GM20000 (cell line): ENCODE data around the gene BBS9.

ENCODE experiments used
- DNase-seq: peaks from one replicate; pipeline ENCODE4 v3.0.0; 2012; ENCODE audit warnings: low spot score
- CTCF ChIP-seq: IDR thresholded peaks from 2 replicates; pipeline ENCODE4 v1.5.1; 2012; ENCODE audit warnings: mild to moderate bottlenecking, control low read depth; ENCODE audit errors: extremely low read depth, missing control alignments

The BBS9 gene

GRCh38 chr7:33646891-33647391 lies 517.6 kb downstream of the BBS9 start:
- DNase-seq = no peak
- no peak for TF ChIP-seq CTCF

GRCh38 chr7:33649476-33650441 lies 520.4 kb downstream of the BBS9 start:
- TF ChIP-seq CTCF = no peak
- DNase-seq = no peak

- DNase-seq = no peak
- TF ChIP-seq CTCF = no peak
Observed at GRCh38 chr7:33650828-33651227, 521.5 kb downstream of the BBS9 start.

GRCh38 chr7:33651998-33652515 lies 522.7 kb downstream of the BBS9 start:
- DNase-seq = no peak
- TF ChIP-seq CTCF = no peak

- DNase-seq = no peak
- no peak for TF ChIP-seq CTCF
Observed at GRCh38 chr7:33654676-33655075, 525.3 kb downstream of the BBS9 start.
